Right ventricle myocardium inferior (tissue), 1 donor: Measurements from ENCODE around the gene VIPR1. TPM values are rescaled to one million over a fixed set of nuclear protein-coding genes. Genes with fewer than 3 reads are reported as not detected.

Source experiments
- ATAC-seq: fragments of 200-7000 bp; cut with Tn5 transposase; one replicate; pipeline ENCODE4 v1.9.1; 2020; ENCODE audit warnings: mild to moderate bottlenecking, moderate library complexity
- DNase-seq: peaks from one replicate; pipeline ENCODE4 v3.0.0; 2021; ENCODE audit errors: missing footprints
- intact Hi-C: fragments of 100-400 bp; cut with DNase I; formaldehyde crosslinking; loops from one replicate; pipeline ENCODE4 v1.11.0; 2022
- total RNA-seq: library from RNA; stranded (reverse); fragmentation: NEBNext Ultra II Directional; extraction: Animal tissue kit (Norgen Biotek cat#: 25700); gene quantifications from one replicate; pipeline ENCODE4 v1.2.1, GENCODE V29; 2021
- donor health status: DM: no; HTN: yes; CAD: no; lungs with severe emphysema.

VIPR1 gene
- total RNA-seq, 1 donor from 2014 or later: 2.1 TPM

GRCh38 chr3:42505849-42506410 is 3.5 kb downstream of the VIPR1 start:
- no peak for DNase-seq
- intact Hi-C loops: loop anchor here (5.0 kb wide), 1 partner anchor 246 kb away; no protein-coding TSS in a partner anchor
- no peak for ATAC-seq

- ATAC-seq (no peak), DNase-seq (no peak)
- intact Hi-C loops: loop anchor here (5.0 kb wide), 1 partner anchor 245 kb away; no protein-coding TSS in a partner anchor
These were observed 4.8 kb downstream of the VIPR1 start for GRCh38 chr3:42507252-42507651.

GRCh38 chr3:42507761-42508335 is 5.4 kb downstream of the VIPR1 start:
- no peak for DNase-seq
- intact Hi-C loops: loop anchor here (5.0 kb wide), 1 partner anchor 244 kb away; no protein-coding TSS in a partner anchor
- no peak for ATAC-seq

GRCh38 chr3:42508562-42508961 is 6.1 kb downstream of the VIPR1 start:
- intact Hi-C loops: loop anchor here (5.0 kb wide), 1 partner anchor 244 kb away; no protein-coding TSS in a partner anchor
- no peak for ATAC-seq
- no peak for DNase-seq

GRCh38 chr3:42509111-42509510 is 6.7 kb downstream of the VIPR1 start:
- DNase-seq (no peak), ATAC-seq (no peak)
- intact Hi-C loops: loop anchor here (5.0 kb wide), 1 partner anchor 243 kb away; no protein-coding TSS in a partner anchor

GRCh38 chr3:42510325-42510724 is 7.9 kb downstream of the VIPR1 start:
- intact Hi-C loops: no loop called here
- DNase-seq: no peak
- ATAC-seq: no peak

- DNase-seq (no peak), ATAC-seq (no peak)
- intact Hi-C loops: no loop called here
These were observed 8.8 kb downstream of the VIPR1 start for GRCh38 chr3:42511201-42511600.

- DNase-seq (no peak), ATAC-seq (no peak)
- intact Hi-C loops: no loop called here
These were observed 9.3 kb downstream of the VIPR1 start for GRCh38 chr3:42511736-42512135.

- DNase-seq (no peak), ATAC-seq (no peak)
These were observed 10.7 kb downstream of the VIPR1 start for GRCh38 chr3:42513121-42513520.

GRCh38 chr3:42513521-42513920 is 11.1 kb downstream of the VIPR1 start:
- no peak for DNase-seq
- no peak for ATAC-seq
- intact Hi-C loops: no loop called here

More at GRCh38 chr3:42513121-42513520, 10.7 kb downstream of the VIPR1 start:
- intact Hi-C loops: no loop called here

- intact Hi-C loops: no loop called here
- DNase-seq (no peak), ATAC-seq (no peak)
These were observed 12.4 kb downstream of the VIPR1 start for GRCh38 chr3:42514876-42515275.

GRCh38 chr3:42515391-42515916 is 13.0 kb downstream of the VIPR1 start:
- DNase-seq (peak; percentile 79), ATAC-seq (peak; percentile 86)
- intact Hi-C loops: no loop called here

- intact Hi-C loops: no loop called here
- DNase-seq (no peak), ATAC-seq (no peak)
These were observed 13.5 kb downstream of the VIPR1 start for GRCh38 chr3:42515976-42516375.

GRCh38 chr3:42516443-42516842 is 14.0 kb downstream of the VIPR1 start:
- intact Hi-C loops: no loop called here
- no peak for ATAC-seq
- DNase-seq: no peak

GRCh38 chr3:42517117-42517516 is 14.7 kb downstream of the VIPR1 start:
- no peak for ATAC-seq
- DNase-seq: no peak
- intact Hi-C loops: no loop called here

- intact Hi-C loops: no loop called here
- DNase-seq (no peak), ATAC-seq (no peak)
These were observed 16.5 kb downstream of the VIPR1 start for GRCh38 chr3:42518800-42519567.

GRCh38 chr3:42519568-42519962 is 17.1 kb downstream of the VIPR1 start:
- DNase-seq: no peak
- intact Hi-C loops: no loop called here
- ATAC-seq: no peak

- DNase-seq: no peak
- ATAC-seq: no peak
- intact Hi-C loops: no loop called here
These were observed 17.9 kb downstream of the VIPR1 start for GRCh38 chr3:42520336-42520735.

- ATAC-seq: no peak
- DNase-seq: peak; percentile 65
- intact Hi-C loops: no loop called here
These were observed 18.5 kb downstream of the VIPR1 start for GRCh38 chr3:42520906-42521305.

GRCh38 chr3:42524751-42525150 is 22.3 kb downstream of the VIPR1 start:
- ATAC-seq (no peak), DNase-seq (no peak)
- intact Hi-C loops: no loop called here
